Mesendoderm (in vitro differentiated cells): Measurements from ENCODE around the gene PEX14.
"Not testable (repeated sequence)": the region's sequence is repeated elsewhere in the genome, so short reads cannot be mapped to it uniquely, and the experiment has no call there.

Experiments used
- DNase-seq: peaks from one replicate; pipeline ENCODE4 v3.0.0; 2013
- H2AK5ac ChIP-seq: 2 replicates; pipeline ENCODE4 v1.6.1; 2013; ENCODE audit warnings: low read length, inconsistent platforms
- H2BK120ac ChIP-seq: 2 replicates; pipeline ENCODE4 v1.6.1; 2013; ENCODE audit warnings: low read depth, mild to moderate bottlenecking, low read length, moderate library complexity, mixed read lengths
- H2BK15ac ChIP-seq: replicated peaks from 2 replicates; pipeline ENCODE4 v1.6.1; 2013; ENCODE audit warnings: low read depth, mild to moderate bottlenecking, moderate library complexity
- H2BK5ac ChIP-seq: 2 replicates; pipeline ENCODE4 v1.6.1; 2013; ENCODE audit warnings: low read length, inconsistent platforms
- H3K18ac ChIP-seq: 2 replicates; pipeline ENCODE4 v1.6.1; 2013; ENCODE audit warnings: mild to moderate bottlenecking, low read length, mixed read lengths
- H3K23ac ChIP-seq: one replicate; pipeline ENCODE4 v1.6.1; 2013; ENCODE audit warnings: low read length
- H3K27ac ChIP-seq: 2 replicates; pipeline ENCODE4 v1.5.1; 2013; ENCODE audit warnings: low read depth, mild to moderate bottlenecking, inconsistent platforms, low read length, moderate library complexity
- H3K27me3 ChIP-seq: 2 replicates; pipeline ENCODE4 v1.6.1; 2013; ENCODE audit warnings: low read length, control low read depth, mild to moderate bottlenecking, inconsistent platforms; ENCODE audit not compliant: insufficient read depth, poor library complexity
- H3K36me3 ChIP-seq: 2 replicates; pipeline ENCODE4 v1.6.1; 2013; ENCODE audit warnings: low read length, inconsistent platforms; ENCODE audit not compliant: control insufficient read depth, insufficient read depth
- H3K4ac ChIP-seq: one replicate; pipeline ENCODE4 v1.6.1; 2013; ENCODE audit warnings: low read depth, mild to moderate bottlenecking, low read length, moderate library complexity
- H3K4me1 ChIP-seq: 2 replicates; pipeline ENCODE4 v1.6.1; 2013; ENCODE audit warnings: low read depth, low read length, inconsistent platforms; ENCODE audit not compliant: control insufficient read depth
- H3K4me2 ChIP-seq: 2 replicates; pipeline ENCODE4 v1.6.1; 2013; ENCODE audit warnings: low read length
- H3K4me3 ChIP-seq: 2 replicates; pipeline ENCODE4 v1.5.1; 2013; ENCODE audit warnings: mild to moderate bottlenecking, low read length
- H3K56ac ChIP-seq: one replicate; pipeline ENCODE4 v1.6.1; 2013; ENCODE audit warnings: low read length
- H3K79me1 ChIP-seq: 2 replicates; pipeline ENCODE4 v1.6.1; 2013; ENCODE audit warnings: low read length, inconsistent platforms
- H3K79me2 ChIP-seq: 2 replicates; pipeline ENCODE4 v1.6.1; 2013; ENCODE audit warnings: mild to moderate bottlenecking, low read length; ENCODE audit not compliant: control insufficient read depth, insufficient read depth
- H3K9ac ChIP-seq: 2 replicates; pipeline ENCODE4 v1.6.1; 2013; ENCODE audit warnings: low read length, inconsistent platforms
- H4K5ac ChIP-seq: one replicate; pipeline ENCODE4 v1.6.1; 2013; ENCODE audit warnings: low read length
- H4K8ac ChIP-seq: one replicate; pipeline ENCODE4 v1.6.1; 2013; ENCODE audit warnings: low read depth, mild to moderate bottlenecking, control low read depth, low read length, moderate library complexity
- WGBS: extraction: QIAGEN DNeasy Blood & Tissue Kit; methylation state at CpG from one replicate; pipeline ENCODE4 v1.1.7; 2013; ENCODE audit warnings: low lambda C conversion rate, missing lambda C conversion rate; ENCODE audit not compliant: insufficient coverage; ENCODE audit errors: extremely low coverage; 5-methylcytosine and 5-hydroxymethylcytosine counted together

PEX14 gene

GRCh38 chr1:10497109-10497508, 22.4 kb downstream of the PEX14 start:
- H4K8ac ChIP-seq: no peak overlapping the region
- H3K27ac ChIP-seq: no peak overlapping the region
- H3K18ac ChIP-seq: no peak overlapping the region
- no peak overlapping the region for H3K23ac ChIP-seq
- no peak overlapping the region for H2BK5ac ChIP-seq
- H3K9ac ChIP-seq: no peak overlapping the region
- no peak overlapping the region for H3K56ac ChIP-seq
- H2BK120ac ChIP-seq: no peak overlapping the region
- peaks cover 2% of the 10 kb centered on the region for H3K36me3 ChIP-seq
- H3K79me2 ChIP-seq: peaks cover 13% of the 10 kb centered on the region
- no peak overlapping the region for H2BK15ac ChIP-seq
- DNase-seq: no peak
- peaks cover 15% of the 10 kb centered on the region for H3K79me1 ChIP-seq
- H3K4me3 ChIP-seq: no peak overlapping the region
- H3K4me1 ChIP-seq: peaks cover 2% of the 10 kb centered on the region
- no peak overlapping the region for H2AK5ac ChIP-seq
- no peak overlapping the region for H4K5ac ChIP-seq
- no peak overlapping the region for H3K4me2 ChIP-seq
- no peaks in the 10 kb centered on the region for H3K27me3 ChIP-seq
- no CpG with 5 or more reads among the region's 7 CpGs for WGBS
- H3K4ac ChIP-seq: no peak overlapping the region

DNA sequence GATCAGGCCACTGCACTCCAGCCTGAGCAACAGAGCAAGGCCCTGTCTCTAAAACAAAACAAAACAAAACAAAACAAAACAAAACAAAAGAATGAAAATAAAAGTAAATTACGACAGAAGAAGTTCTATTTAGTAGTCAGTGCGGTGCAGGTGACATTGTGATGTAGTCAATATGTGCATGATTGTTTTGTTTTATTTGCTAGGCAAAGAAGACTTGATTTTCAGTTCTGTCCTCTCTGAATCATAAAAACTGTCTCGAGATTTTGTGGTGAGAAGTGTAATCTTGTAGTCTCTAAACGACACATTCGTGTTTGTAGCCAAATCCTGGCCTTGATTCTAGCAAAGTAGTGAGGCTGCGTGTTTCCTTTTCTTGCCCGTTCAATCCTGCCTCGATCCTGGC, 23.5 kb downstream of the PEX14 start:
- no peak overlapping the region for H3K56ac ChIP-seq
- no peak overlapping the region for H3K23ac ChIP-seq
- H2BK5ac ChIP-seq: no peak overlapping the region
- H2BK15ac ChIP-seq: no peak overlapping the region
- no peaks in the 10 kb centered on the region for H3K27me3 ChIP-seq
- H2BK120ac ChIP-seq: no peak overlapping the region
- H3K36me3 ChIP-seq: peaks cover 2% of the 10 kb centered on the region
- no peak overlapping the region for H4K8ac ChIP-seq
- H3K4me1 ChIP-seq: peaks cover 2% of the 10 kb centered on the region
- no peak for DNase-seq
- H3K79me2 ChIP-seq: peaks cover 10% of the 10 kb centered on the region
- no peak overlapping the region for H2AK5ac ChIP-seq
- no peak overlapping the region for H3K9ac ChIP-seq
- H3K79me1 ChIP-seq: peaks cover 9% of the 10 kb centered on the region
- no peak overlapping the region for H3K27ac ChIP-seq
- no peak overlapping the region for H3K4me3 ChIP-seq
- no peak overlapping the region for H3K18ac ChIP-seq
- WGBS: no CpG with 5 or more reads among the region's 8 CpGs
- H4K5ac ChIP-seq: no peak overlapping the region
- H3K4ac ChIP-seq: no peak overlapping the region
- H3K4me2 ChIP-seq: no peak overlapping the region

DNA sequence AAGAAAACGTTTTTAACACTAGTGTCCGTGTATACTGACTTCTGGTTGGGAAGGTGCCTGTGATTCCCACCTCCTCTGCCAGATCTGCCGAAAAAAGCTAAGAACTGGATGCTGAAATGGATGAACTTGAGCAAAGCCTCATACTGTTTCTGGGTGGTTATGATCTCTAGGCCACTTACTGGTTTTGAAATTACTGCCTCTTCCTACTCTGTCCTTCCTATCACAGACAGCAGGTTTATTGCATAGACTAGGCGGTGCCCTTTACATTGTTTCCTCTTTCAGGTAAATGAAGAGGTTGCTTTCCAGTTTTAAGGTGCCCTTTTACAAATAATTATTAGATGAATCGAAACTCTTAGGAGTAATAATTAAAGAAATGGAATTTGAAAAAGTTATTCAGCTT, 27.5 kb downstream of the PEX14 start:
- Histone ChIP-seq H3K9ac (no peak overlapping the region), H3K36me3 (peaks cover 2% of the 10 kb centered on the region), H3K4me3 (no peak overlapping the region), H2AK5ac (no peak overlapping the region), H4K8ac (no peak overlapping the region), H3K18ac (no peak overlapping the region), H3K27ac (no peak overlapping the region), H3K4me1 (no peaks in the 10 kb centered on the region), H3K4me2 (no peak overlapping the region), H3K79me2 (peaks cover 4% of the 10 kb centered on the region), H2BK120ac (no peak overlapping the region), H4K5ac (no peak overlapping the region), H3K4ac (no peak overlapping the region), H3K56ac (no peak overlapping the region), H3K23ac (no peak overlapping the region), H2BK15ac (no peak overlapping the region), H2BK5ac (no peak overlapping the region), H3K79me1 (peaks cover 2% of the 10 kb centered on the region), H3K27me3 (no peaks in the 10 kb centered on the region)
- no CpG with 5 or more reads among the region's 5 CpGs for WGBS
- DNase-seq: no peak

DNA sequence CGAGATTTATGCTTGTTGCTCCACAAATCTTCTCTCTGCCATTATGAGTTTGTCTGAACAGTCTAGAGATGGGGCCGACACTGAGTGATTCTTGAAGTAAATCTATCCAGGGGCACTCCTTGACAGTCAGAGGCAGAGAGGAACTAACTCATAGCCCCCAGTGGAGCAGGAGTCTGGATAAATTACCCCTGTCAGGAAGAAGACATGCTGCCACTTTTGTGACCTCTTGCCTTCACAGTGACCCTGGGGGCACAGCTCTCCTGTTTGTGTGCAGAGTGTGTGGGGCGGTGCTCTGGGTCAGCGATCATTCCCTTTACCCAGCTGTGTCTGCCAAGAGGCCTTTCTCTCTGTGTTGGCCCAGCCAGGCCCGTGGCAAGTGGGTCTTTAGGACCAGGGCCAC, 29.5 kb downstream of the PEX14 start:
- no peak overlapping the region for H3K9ac ChIP-seq
- H3K4me1 ChIP-seq: no peaks in the 10 kb centered on the region
- no peaks in the 10 kb centered on the region for H3K79me1 ChIP-seq
- H3K56ac ChIP-seq: no peak overlapping the region
- no peak for DNase-seq
- no peak overlapping the region for H3K4ac ChIP-seq
- no peak overlapping the region for H2AK5ac ChIP-seq
- no peak overlapping the region for H3K27ac ChIP-seq
- H4K5ac ChIP-seq: no peak overlapping the region
- H3K79me2 ChIP-seq: peaks cover 4% of the 10 kb centered on the region
- H4K8ac ChIP-seq: no peak overlapping the region
- no peak overlapping the region for H2BK5ac ChIP-seq
- no peaks in the 10 kb centered on the region for H3K36me3 ChIP-seq
- H3K4me3 ChIP-seq: no peak overlapping the region
- no peak overlapping the region for H2BK120ac ChIP-seq
- no peak overlapping the region for H3K18ac ChIP-seq
- no CpG with 5 or more reads among the region's 5 CpGs for WGBS
- H2BK15ac ChIP-seq: no peak overlapping the region
- H3K23ac ChIP-seq: no peak overlapping the region
- H3K4me2 ChIP-seq: no peak overlapping the region
- H3K27me3 ChIP-seq: no peaks in the 10 kb centered on the region

DNA sequence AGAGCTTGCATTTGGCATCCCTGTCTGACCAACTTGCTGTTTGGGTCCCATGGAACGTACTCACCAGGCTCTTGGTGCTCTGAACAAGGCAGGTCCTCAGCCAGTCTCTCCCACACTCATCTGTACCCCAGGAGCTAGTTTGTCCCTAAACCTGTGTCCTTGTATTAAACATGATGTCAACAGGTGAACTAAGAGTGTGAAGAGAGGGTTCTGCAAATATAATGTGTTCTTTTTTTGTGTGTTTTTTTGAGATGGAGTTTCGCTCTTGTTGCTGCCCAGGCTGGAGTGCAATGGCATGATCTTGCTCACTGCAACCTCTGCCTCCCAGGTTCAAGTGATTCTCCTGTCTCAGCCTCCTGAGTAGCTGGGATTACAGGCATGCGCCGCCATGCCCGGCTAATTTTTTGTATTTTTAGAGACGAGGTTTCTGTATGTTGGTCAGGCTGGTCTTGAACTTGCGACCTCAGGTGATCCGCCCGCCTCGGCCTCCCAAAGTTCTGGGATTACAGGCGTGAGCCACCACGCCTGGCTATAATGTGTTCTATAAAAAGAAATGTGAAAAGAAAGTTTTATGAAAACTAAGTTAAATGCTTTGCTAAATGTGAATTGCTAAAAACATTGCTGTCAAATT, 31.4 kb downstream of the PEX14 start:
- H3K9ac ChIP-seq, H2BK120ac ChIP-seq, H2BK5ac ChIP-seq, H3K79me2 ChIP-seq, H4K5ac ChIP-seq, H2BK15ac ChIP-seq, H3K18ac ChIP-seq, H3K27ac ChIP-seq, H3K4me1 ChIP-seq, H3K4me2 ChIP-seq, H3K23ac ChIP-seq, H4K8ac ChIP-seq, DNase-seq, H3K4ac ChIP-seq, H3K56ac ChIP-seq, H3K27me3 ChIP-seq, H3K36me3 ChIP-seq, H3K4me3 ChIP-seq, H2AK5ac ChIP-seq: not testable (repeated sequence)
- H3K79me1 ChIP-seq: peaks cover 10% of the 10 kb centered on the region
- no CpG with 5 or more reads among the region's 12 CpGs for WGBS

GRCh38 chr1:10506677-10507047, 31.9 kb downstream of the PEX14 start:
- H3K4me1 ChIP-seq: no peaks in the 10 kb centered on the region
- H3K56ac ChIP-seq: no peak overlapping the region
- DNase-seq: no peak
- no peak overlapping the region for H3K4me2 ChIP-seq
- H3K27me3 ChIP-seq: no peaks in the 10 kb centered on the region
- H3K18ac ChIP-seq: no peak overlapping the region
- H3K79me2 ChIP-seq: peaks cover 12% of the 10 kb centered on the region
- no peaks in the 10 kb centered on the region for H3K36me3 ChIP-seq
- no peak overlapping the region for H2BK120ac ChIP-seq
- H3K79me1 ChIP-seq: peaks cover 13% of the 10 kb centered on the region
- H4K5ac ChIP-seq: no peak overlapping the region
- H2AK5ac ChIP-seq: no peak overlapping the region
- H3K4ac ChIP-seq: no peak overlapping the region
- no CpG with 5 or more reads among the region's 4 CpGs for WGBS
- H3K4me3 ChIP-seq: no peak overlapping the region
- no peak overlapping the region for H3K23ac ChIP-seq
- no peak overlapping the region for H2BK15ac ChIP-seq
- H3K9ac ChIP-seq: no peak overlapping the region
- H3K27ac ChIP-seq: no peak overlapping the region
- no peak overlapping the region for H2BK5ac ChIP-seq
- no peak overlapping the region for H4K8ac ChIP-seq
